Smooth muscle cell (in vitro differentiated cells): Measurements from ENCODE around the gene ORM1. TPM values are rescaled to one million over a fixed set of nuclear protein-coding genes. Genes with fewer than 3 reads are reported as not detected.

ENCODE experiments used
- DNase-seq: peaks from one replicate; lab custom pipeline; 2025; ENCODE audit not compliant: unreplicated experiment; lab: John Stamatoyannopoulos, UW
- H2AFZ ChIP-seq: fragments of 200-600 bp; sonication (generic); 2 replicates; pipeline ENCODE4 v1.6.0; 2016; ENCODE audit warnings: antibody characterized with exemption, low read depth, mild to moderate bottlenecking
- H3F3A ChIP-seq: fragments of 200-600 bp; sonication (generic); 2 replicates; pipeline ENCODE4 v1.6.0; 2017; ENCODE audit warnings: antibody characterized with exemption, low read depth
- H3K27ac ChIP-seq: fragments of 200-600 bp; sonication (generic); 2 replicates; pipeline ENCODE4 v1.5.1; 2016; ENCODE audit warnings: low read depth, mild to moderate bottlenecking
- H3K27me3 ChIP-seq: fragments of 200-600 bp; sonication (generic); 2 replicates; pipeline ENCODE4 v1.6.1; 2016; ENCODE audit warnings: low read depth, mild to moderate bottlenecking
- H3K36me3 ChIP-seq: fragments of 200-600 bp; sonication (generic); 2 replicates; pipeline ENCODE4 v1.5.1; 2016; ENCODE audit warnings: low read depth
- H3K4me1 ChIP-seq: fragments of 200-600 bp; sonication (generic); 2 replicates; pipeline ENCODE4 v1.5.1; 2016; ENCODE audit warnings: low read depth
- H3K4me2 ChIP-seq: fragments of 200-600 bp; sonication (generic); 2 replicates; pipeline ENCODE4 v1.6.0; 2016; ENCODE audit warnings: mild to moderate bottlenecking
- H3K4me3 ChIP-seq: fragments of 200-600 bp; sonication (generic); 2 replicates; pipeline ENCODE4 v1.5.1; 2016; ENCODE audit warnings: mild to moderate bottlenecking
- H3K79me2 ChIP-seq: fragments of 200-600 bp; sonication (generic); 2 replicates; pipeline ENCODE4 v1.6.0; 2016; ENCODE audit warnings: low read depth, mild to moderate bottlenecking
- H3K9ac ChIP-seq: fragments of 200-600 bp; sonication (generic); 2 replicates; pipeline ENCODE4 v1.6.0; 2016; ENCODE audit warnings: low read depth
- H3K9me3 ChIP-seq: fragments of 200-600 bp; sonication (generic); replicated peaks from 2 replicates; pipeline ENCODE4 v1.5.1; 2016; ENCODE audit warnings: low read depth
- H4K20me1 ChIP-seq: fragments of 200-600 bp; sonication (generic); 2 replicates; pipeline ENCODE4 v1.6.0; 2016; ENCODE audit warnings: low read depth
- WGBS: methylation state at CpG from one replicate; pipeline ENCODE4 v1.1.7; 2016; ENCODE audit warnings: low lambda C conversion rate; 5-methylcytosine and 5-hydroxymethylcytosine counted together
- polyA plus RNA-seq: library from polyadenylated mRNA; unstranded; fragments of >200 nt; fragmentation: Nextera tagmentation; extraction: Ambion mirVana; gene quantifications from 2 replicates; pipeline ENCODE4 v1.2.1, GENCODE V29; 2016
- total RNA-seq: library from RNA; depleted of rRNA; stranded (reverse); fragments of >200 nt; gene quantifications from 2 replicates; pipeline ENCODE4 v1.2.3, GENCODE V29; 2014
- TF ChIP-seq, protein P1 (sequence below): fragments of 200-600 bp; sonication (generic); IDR thresholded peaks from 2 replicates; pipeline ENCODE4 v1.5.1; 2017; ENCODE audit warnings: borderline replicate concordance, mild to moderate bottlenecking, antibody characterized with exemption; ENCODE audit not compliant: insufficient read depth, poor library complexity, severe bottlenecking

ORM1 gene
- total and polyA plus RNA-seq, 2 experiments from 2014 or later: 0.74 TPM; not detected in 1

- Histone ChIP-seq H3K27me3 (no peaks in the 10 kb centered on the region), H3K36me3 (peaks cover 4% of the 10 kb centered on the region), H3K4me1 (no peaks in the 10 kb centered on the region), H3K9me3 (no peaks in the 10 kb centered on the region), H3F3A (peaks cover 14% of the 10 kb centered on the region), H4K20me1 (no peaks in the 10 kb centered on the region), H3K79me2 (no peaks in the 10 kb centered on the region), H3K27ac (no peak overlapping the region), H3K4me2 (no peak overlapping the region), H2AFZ (no peak overlapping the region), H3K4me3 (no peak overlapping the region), H3K9ac (no peak overlapping the region)
- 97% methylated on average over 2 of the region's 2 CpGs for WGBS
- no peak for DNase-seq
- TF ChIP-seq, protein P1, sequence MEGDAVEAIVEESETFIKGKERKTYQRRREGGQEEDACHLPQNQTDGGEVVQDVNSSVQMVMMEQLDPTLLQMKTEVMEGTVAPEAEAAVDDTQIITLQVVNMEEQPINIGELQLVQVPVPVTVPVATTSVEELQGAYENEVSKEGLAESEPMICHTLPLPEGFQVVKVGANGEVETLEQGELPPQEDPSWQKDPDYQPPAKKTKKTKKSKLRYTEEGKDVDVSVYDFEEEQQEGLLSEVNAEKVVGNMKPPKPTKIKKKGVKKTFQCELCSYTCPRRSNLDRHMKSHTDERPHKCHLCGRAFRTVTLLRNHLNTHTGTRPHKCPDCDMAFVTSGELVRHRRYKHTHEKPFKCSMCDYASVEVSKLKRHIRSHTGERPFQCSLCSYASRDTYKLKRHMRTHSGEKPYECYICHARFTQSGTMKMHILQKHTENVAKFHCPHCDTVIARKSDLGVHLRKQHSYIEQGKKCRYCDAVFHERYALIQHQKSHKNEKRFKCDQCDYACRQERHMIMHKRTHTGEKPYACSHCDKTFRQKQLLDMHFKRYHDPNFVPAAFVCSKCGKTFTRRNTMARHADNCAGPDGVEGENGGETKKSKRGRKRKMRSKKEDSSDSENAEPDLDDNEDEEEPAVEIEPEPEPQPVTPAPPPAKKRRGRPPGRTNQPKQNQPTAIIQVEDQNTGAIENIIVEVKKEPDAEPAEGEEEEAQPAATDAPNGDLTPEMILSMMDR: no peak
These were observed 42.3 kb downstream of the ORM1 start for GRCh38 chr9:114365194-114365593.

DNA sequence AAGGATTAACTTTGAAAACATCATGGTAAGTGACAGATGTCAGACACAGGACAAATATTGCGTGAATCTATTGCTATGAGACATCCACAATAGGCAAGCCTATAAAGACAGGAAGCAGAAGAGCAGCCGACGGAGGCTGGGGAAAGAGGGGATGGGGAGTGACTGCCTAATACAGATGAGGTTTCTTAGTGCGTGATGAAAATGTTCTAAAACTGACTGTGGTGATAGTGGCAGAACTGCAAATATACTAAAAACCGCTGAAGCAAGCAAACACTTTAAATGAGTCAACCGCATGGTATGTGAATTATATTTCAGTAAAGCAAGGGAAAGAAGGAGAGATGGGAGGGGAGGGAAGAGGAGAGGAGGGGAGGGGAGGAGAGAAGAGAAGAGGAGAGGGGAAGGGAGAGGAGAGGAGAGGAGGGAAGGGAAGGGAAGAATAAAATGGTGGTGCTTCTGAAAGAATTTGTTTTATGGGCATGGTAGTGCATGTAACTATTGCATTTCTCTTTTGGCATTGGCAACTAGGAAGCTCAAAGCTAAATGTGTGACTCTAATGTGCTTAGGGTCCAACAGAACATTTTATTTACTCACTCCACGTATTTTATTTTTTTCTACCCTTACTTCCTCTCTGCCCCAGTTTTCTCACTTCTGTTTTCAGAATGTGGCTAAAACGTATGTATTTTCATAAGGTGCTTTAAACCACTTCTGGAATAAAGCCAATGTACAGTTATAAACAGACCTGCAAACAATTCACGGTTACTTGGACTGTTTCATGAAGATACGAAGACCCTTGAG, 43.6 kb downstream of the ORM1 start:
- peaks cover 14% of the 10 kb centered on the region for H3F3A ChIP-seq
- H3K4me1 ChIP-seq: no peaks in the 10 kb centered on the region
- H3K4me3 ChIP-seq: no peak overlapping the region
- no peak overlapping the region for H2AFZ ChIP-seq
- H3K27ac ChIP-seq: peak overlapping the region; percentile 53
- H4K20me1 ChIP-seq: no peaks in the 10 kb centered on the region
- no peaks in the 10 kb centered on the region for H3K9me3 ChIP-seq
- no peaks in the 10 kb centered on the region for H3K79me2 ChIP-seq
- no peak for DNase-seq
- WGBS: 45% methylated on average over 10 of the region's 10 CpGs
- H3K27me3 ChIP-seq: no peaks in the 10 kb centered on the region
- H3K4me2 ChIP-seq: peak overlapping the region; percentile 35
- no peak overlapping the region for H3K9ac ChIP-seq
- TF ChIP-seq, protein P1: no peak
- H3K36me3 ChIP-seq: no peaks in the 10 kb centered on the region

DNA sequence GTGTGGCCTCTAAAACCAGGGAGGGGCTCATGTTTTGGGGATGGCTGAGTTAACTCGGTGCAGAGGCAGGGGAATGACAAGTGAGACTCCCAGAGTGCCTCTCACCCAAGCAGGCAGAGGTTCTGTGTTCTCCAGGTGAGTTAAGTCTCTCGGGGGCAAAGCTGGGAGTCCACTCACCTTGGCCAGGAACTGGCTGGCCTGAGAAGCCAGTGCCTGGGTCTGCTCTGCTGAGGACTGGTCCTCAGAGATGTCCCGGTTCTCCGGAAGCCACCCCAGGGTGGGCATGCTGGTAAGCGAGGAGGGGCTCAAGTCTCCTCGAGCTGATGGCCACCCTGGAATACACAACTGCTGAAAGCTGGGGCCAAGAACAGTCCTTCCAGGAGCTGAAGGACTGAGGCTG, 44.5 kb downstream of the ORM1 start:
- Histone ChIP-seq H3K36me3 (no peaks in the 10 kb centered on the region), H3K9ac (no peak overlapping the region), H3K4me2 (no peak overlapping the region), H3K27ac (peak overlapping the region; percentile 53), H3K9me3 (no peaks in the 10 kb centered on the region), H4K20me1 (no peaks in the 10 kb centered on the region), H3F3A (peaks cover 14% of the 10 kb centered on the region), H3K4me3 (no peak overlapping the region), H3K79me2 (no peaks in the 10 kb centered on the region), H3K27me3 (no peaks in the 10 kb centered on the region), H3K4me1 (no peaks in the 10 kb centered on the region), H2AFZ (no peak overlapping the region)
- DNase-seq: no peak
- WGBS: 95% methylated on average over 6 of the region's 6 CpGs
- TF ChIP-seq, protein P1: no peak
